ENCODE measurements around the gene UGT1A9. TPM values are rescaled to one million over a fixed set of nuclear protein-coding genes. Genes with fewer than 3 reads are reported as not detected.

The UGT1A9 gene
- total and polyA plus RNA-seq, 2 donors (not counting 1 experiment from before 2014, with no cell fraction given): not detected

- Histone ChIP-seq H3K79me2 (ENCODE audit: control insufficient read depth, insufficient read depth, low read length) (no peaks in the 10 kb centered on the region), H2AFZ (ENCODE audit: low read length) (no peak overlapping the region), H3K27ac (ENCODE audit: insufficient read depth, low read length) (no peak overlapping the region), H3K4me3 (replicated peaks in 1 of 4; ENCODE audit: control extremely low read depth in 1 of 4, insufficient read depth in 1 of 4, low read depth in 3 of 4, low read length in 4 of 4) (no peak overlapping the region), H3K36me3 (ENCODE audit: control insufficient read depth, insufficient read depth, low read length) (no peaks in the 10 kb centered on the region), H3K4me1 (ENCODE audit: control insufficient read depth, extremely low read depth, insufficient read depth, low read length) (no peaks in the 10 kb centered on the region), H3K9ac (ENCODE audit: insufficient read depth, low read length) (no peak overlapping the region), H4K20me1 (ENCODE audit: control insufficient read depth, extremely low read depth, insufficient read depth, low read length) (no peaks in the 10 kb centered on the region), H3K9me3 (ENCODE audit: control insufficient read depth, insufficient read depth, low read depth, low read length) (no peaks in the 10 kb centered on the region), H3K4me2 (ENCODE audit: extremely low read depth, insufficient read depth, low read length) (no peak overlapping the region), H3K27me3 (ENCODE audit: control insufficient read depth, insufficient read depth, low read length) (no peaks in the 10 kb centered on the region)
- TF ChIP-seq CTCF (conservative IDR thresholded peaks at IDR 0.05 in 1 of 2, IDR thresholded peaks at IDR 0.05 in 1 of 2; ENCODE audit: low read depth in 1 of 2, low read length in 2 of 2) (no peak), EZH2 (IDR thresholded peaks at IDR 0.05; ENCODE audit: low read length, missing control alignments) (no peak)
- DNase-seq (ENCODE audit: low read depth in 2 of 2): no peak
Measured at GRCh38 chr2:233754872-233755611, 83.3 kb downstream of the UGT1A9 start.

GRCh38 chr2:233756429-233757081 is 84.9 kb downstream of the UGT1A9 start:
- Histone ChIP-seq H2AFZ (ENCODE audit: low read length) (no peak overlapping the region), H3K4me1 (ENCODE audit: control insufficient read depth, extremely low read depth, insufficient read depth, low read length) (no peaks in the 10 kb centered on the region), H3K9ac (ENCODE audit: insufficient read depth, low read length) (no peak overlapping the region), H3K36me3 (ENCODE audit: control insufficient read depth, insufficient read depth, low read length) (no peaks in the 10 kb centered on the region), H3K27ac (ENCODE audit: insufficient read depth, low read length) (no peak overlapping the region), H3K4me3 (replicated peaks in 1 of 4; ENCODE audit: control extremely low read depth in 1 of 4, insufficient read depth in 1 of 4, low read depth in 3 of 4, low read length in 4 of 4) (no peak overlapping the region), H3K4me2 (ENCODE audit: extremely low read depth, insufficient read depth, low read length) (no peak overlapping the region), H3K79me2 (ENCODE audit: control insufficient read depth, insufficient read depth, low read length) (no peaks in the 10 kb centered on the region), H3K9me3 (ENCODE audit: control insufficient read depth, insufficient read depth, low read depth, low read length) (no peaks in the 10 kb centered on the region), H4K20me1 (ENCODE audit: control insufficient read depth, extremely low read depth, insufficient read depth, low read length) (no peaks in the 10 kb centered on the region), H3K27me3 (ENCODE audit: control insufficient read depth, insufficient read depth, low read length) (no peaks in the 10 kb centered on the region)
- TF ChIP-seq CTCF (conservative IDR thresholded peaks at IDR 0.05 in 1 of 2, IDR thresholded peaks at IDR 0.05 in 1 of 2; ENCODE audit: low read depth in 1 of 2, low read length in 2 of 2) (no peak), EZH2 (IDR thresholded peaks at IDR 0.05; ENCODE audit: low read length, missing control alignments) (no peak)
- DNase-seq (ENCODE audit: low read depth in 2 of 2): no peak

GRCh38 chr2:233758141-233758540 is 86.4 kb downstream of the UGT1A9 start:
- no peak overlapping the region for H3K4me3 ChIP-seq (replicated peaks in 1 of 4; ENCODE audit: control extremely low read depth in 1 of 4, insufficient read depth in 1 of 4, low read depth in 3 of 4, low read length in 4 of 4)
- no peaks in the 10 kb centered on the region for H3K4me1 ChIP-seq (ENCODE audit: control insufficient read depth, extremely low read depth, insufficient read depth, low read length)

More at GRCh38 chr2:233758141-233758540, 86.4 kb downstream of the UGT1A9 start:
- H4K20me1 ChIP-seq (ENCODE audit: control insufficient read depth, extremely low read depth, insufficient read depth, low read length): no peaks in the 10 kb centered on the region
- TF ChIP-seq CTCF (conservative IDR thresholded peaks at IDR 0.05 in 1 of 2, IDR thresholded peaks at IDR 0.05 in 1 of 2; ENCODE audit: low read depth in 1 of 2, low read length in 2 of 2) (no peak), EZH2 (IDR thresholded peaks at IDR 0.05; ENCODE audit: low read length, missing control alignments) (no peak)
- no peak overlapping the region for H3K27ac ChIP-seq (ENCODE audit: insufficient read depth, low read length)
- DNase-seq (ENCODE audit: low read depth in 2 of 2): no peak
- no peak overlapping the region for H3K4me2 ChIP-seq (ENCODE audit: extremely low read depth, insufficient read depth, low read length)
- H2AFZ ChIP-seq (ENCODE audit: low read length): no peak overlapping the region
- H3K9me3 ChIP-seq (ENCODE audit: control insufficient read depth, insufficient read depth, low read depth, low read length): no peaks in the 10 kb centered on the region
- no peaks in the 10 kb centered on the region for H3K36me3 ChIP-seq (ENCODE audit: control insufficient read depth, insufficient read depth, low read length)
- H3K27me3 ChIP-seq (ENCODE audit: control insufficient read depth, insufficient read depth, low read length): no peaks in the 10 kb centered on the region
- H3K9ac ChIP-seq (ENCODE audit: insufficient read depth, low read length): no peak overlapping the region
- H3K79me2 ChIP-seq (ENCODE audit: control insufficient read depth, insufficient read depth, low read length): no peaks in the 10 kb centered on the region

All from fibroblast of lung (primary cell).